ENCODE data around the gene TMCO6.
A peak's percentile ranks its signal among the peaks of the same experiment; 100 is the strongest.

The TMCO6 gene

DNA sequence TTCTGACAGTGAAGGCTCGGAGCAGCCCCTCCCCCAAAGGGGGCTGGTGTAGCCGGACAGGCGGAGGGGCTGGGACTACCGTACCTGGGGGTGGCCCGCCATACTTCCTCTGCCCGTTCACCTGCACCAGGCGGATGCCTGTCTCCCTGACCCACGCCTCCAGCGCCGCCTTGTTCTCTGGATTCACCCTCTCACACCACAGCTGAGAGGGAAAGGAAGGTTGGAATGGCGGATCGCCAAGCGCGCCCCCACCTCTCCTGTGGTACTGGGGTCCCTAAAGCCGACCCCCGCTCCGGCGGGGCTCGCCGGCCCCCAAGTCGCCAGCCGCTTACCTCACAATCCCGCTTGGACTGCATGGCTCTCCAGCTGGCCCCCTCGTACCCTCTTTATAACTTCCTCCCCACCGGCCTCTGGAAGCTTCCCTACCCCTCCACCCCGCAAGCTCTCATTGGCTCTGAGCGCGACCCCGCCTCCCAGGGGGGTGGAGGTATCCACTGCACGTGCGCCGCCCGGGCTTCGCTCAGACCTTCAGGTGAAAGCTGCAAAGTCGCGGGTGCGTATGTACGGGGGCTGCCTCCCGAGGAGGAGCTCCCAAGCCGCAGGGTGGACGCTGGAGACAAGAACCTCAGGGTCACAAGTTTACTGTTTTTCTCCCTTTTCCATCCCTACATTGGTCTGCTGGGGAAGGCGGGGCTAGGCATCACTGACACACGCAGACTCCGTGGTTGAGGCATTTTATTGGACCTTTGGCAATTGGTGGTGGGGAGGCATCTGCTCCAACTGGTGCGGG is 34.1 kb downstream of the TMCO6 start, which contains the start of gene DND1:
TSS of gene DND1 (minus strand) at position 390 of the 790 bp plus-strand sequence. CDS start at position 356, 34 bp downstream.
- DNase-seq, result no peak

DNA sequence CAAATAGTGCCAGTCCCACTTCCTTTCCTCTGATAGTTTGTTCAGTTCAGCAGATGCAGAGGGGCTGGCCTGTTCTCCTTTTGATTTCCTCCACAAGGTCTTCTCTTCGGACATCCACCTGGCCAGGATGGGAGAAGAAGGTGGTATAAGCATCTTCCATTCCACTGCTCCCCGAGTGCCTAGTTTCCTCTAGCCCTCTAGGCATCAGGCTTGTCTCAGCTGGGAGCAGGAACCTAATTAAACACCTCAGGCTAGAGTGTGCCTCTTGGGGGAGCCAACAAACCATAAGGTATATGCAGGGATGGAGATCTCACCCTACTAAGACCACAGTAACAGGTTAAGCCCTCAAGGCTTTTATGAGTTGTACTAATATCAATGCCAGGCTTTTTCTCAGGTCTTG is 35.0 kb downstream of the TMCO6 start:
- DNase-seq, result no peak

DNA sequence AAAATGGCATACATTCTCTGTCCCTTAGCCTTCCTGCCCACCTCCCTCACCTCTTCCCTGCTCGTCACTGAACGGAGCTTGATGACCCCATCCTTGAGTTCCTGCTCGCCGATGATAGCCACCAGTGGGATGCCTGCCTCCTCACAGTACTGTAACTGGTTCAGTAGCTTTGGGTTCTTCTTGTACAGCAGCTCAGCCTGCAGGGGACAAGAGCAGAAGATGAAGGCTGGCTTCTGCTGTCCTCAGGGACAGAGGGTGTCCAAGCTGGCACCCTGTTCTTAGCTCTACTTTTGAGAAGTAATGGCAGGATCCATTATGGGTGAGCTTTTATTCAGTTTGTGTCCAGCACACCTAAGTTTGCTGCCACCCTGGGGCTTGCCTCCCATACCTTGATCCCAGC is 35.4 kb downstream of the TMCO6 start:
- no peak for DNase-seq

DNA sequence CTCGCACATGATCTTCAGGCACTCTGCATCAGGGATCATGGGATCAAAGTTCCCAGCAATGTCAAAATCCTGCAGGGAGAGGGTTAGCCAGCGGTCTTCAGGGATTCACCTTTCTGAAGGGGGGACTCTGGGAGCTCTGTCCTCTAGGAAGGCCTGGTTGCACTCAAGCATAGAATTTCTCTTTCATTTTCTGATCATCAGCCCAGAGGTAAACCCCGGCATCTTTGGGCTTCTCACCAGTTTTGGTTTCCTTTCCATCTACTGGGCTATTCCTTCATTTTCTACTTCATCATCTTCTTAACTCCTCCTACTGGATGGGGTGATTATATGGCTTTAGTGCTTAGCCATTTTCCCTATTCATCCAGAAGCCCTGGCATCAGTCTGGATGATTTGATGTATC is 38.7 kb downstream of the TMCO6 start:
- no peak for DNase-seq

DNA sequence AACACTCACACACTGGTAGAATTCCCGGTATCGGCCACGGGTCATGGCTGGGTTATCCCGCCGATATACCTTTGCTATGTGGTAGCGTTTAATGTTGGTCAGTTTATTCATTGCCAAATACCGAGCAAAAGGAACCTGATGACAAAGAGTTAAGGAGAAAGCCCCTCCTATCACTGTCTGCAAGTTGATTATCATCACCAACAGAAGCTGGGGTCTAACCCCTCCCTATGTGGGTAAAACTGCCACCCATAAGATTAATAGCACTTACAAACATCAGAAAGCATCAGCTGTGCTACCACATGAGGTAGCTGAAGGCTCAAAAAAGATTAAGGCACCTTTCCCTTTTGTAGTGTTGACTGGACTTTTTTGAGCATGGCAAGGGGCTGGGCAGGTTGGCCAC is 39.7 kb downstream of the TMCO6 start:
- DNase-seq, result no peak

DNA sequence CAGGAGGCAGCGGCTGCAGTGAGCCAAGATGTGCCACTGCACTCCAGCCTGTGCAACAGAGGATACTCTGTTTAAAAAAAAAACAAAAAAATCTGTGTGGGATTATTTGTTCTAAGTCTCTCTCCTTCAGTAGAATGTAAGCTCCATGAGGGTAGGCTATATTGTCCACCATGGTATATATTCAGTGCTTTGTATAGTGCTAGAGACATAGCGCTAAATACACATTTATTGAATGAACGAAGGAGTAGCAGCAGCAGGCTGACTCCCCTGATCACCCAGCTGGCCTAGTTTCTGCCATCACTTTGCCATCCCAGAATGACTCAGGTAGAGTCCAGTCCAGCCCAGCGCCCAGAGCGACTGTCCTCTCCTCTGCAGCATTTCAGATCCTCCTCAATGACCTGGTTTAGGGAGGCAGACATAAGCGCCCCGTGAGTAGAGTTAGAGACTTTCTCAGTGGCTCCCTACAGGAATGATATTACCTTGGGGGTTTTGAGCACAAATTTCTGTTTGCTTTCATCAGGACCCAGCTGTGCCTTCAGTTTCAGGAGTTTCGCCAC is 51.2 kb downstream of the TMCO6 start:
- no peak for DNase-seq

DNA sequence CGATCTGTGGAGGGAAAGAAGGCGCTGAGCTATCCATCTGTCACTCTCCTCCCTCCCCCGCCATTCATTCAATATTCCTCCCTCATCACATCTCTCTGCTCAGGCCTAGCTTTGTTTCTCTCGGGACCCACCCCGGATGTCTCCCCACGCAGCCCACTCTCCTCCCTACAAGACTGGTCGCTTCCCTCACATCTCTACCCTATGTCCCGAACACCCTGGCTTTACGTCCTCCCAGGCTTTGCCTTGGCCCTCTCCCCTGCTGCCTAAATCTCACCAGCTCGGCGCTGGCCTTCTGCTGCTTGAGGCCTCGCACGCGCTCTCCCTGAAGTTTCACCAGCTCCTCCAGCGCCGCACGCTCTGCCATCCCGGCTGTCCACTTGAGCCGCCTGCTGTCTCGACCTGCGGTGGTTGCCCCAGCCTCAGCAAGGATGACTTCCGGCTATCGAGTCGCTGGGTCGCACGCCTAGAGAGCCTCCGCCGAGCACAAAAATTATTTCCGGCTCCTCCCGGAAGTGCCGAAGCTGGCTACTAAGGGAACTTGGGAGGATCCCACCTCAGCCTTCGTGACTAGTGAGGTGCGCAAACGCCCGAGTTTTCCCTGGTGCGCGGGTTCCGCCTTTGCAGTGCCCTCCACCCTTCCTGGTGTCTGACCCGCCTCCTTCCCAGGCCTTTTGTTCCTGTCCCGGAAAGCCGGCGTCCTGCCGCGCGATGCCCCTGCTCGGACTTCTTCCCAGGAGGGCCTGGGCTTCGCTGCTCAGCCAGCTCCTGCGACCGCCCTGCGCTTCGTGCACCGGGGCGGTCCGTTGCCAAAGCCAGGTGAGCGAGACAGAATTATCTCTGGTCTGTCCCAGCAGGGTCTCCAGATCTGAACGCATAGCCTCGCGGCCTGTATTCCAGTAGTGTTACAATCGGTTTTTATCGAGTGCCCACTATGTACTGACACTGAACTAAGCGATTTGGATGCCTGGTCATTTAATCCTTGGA is 52.0 kb downstream of the TMCO6 start, which contains the start of the genes HARS1 and HARS2:
TSS of gene HARS1 (minus strand) at position 430 of the 984 bp plus-strand sequence. CDS start at position 364, 66 bp downstream.
TSS of gene HARS2 (plus strand) at position 515 of the 984 bp plus-strand sequence. CDS start at position 709, 194 bp downstream.
- peak; percentile 95 for DNase-seq

DNA sequence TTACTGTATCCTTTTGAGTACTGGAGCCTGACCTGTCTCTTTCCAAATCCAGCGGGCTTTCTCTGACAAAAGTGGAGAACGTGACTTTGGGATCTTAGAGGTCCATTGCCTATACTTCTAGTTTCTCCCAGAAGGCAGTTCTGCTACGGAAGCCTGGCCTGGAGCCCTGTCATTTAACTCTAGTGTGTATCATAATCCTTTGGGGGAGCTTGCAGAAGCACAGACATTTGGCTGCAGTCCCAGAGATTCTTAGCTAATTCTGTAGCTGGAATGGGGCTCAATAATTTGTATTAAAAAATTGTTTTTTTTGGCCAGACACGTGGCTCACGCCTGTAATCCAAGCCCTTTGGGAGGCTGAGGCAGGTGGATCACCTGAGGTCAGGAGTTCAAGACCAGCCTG is 55.0 kb downstream of the TMCO6 start:
- DNase-seq, result no peak

Data from fibroblast of skin of scalp (primary cell).